K562 (cell line): ENCODE results near the gene CFAP54. TPM values are rescaled to one million over a fixed set of nuclear protein-coding genes. Genes with fewer than 3 reads are reported as not detected.

Source experiments
- ATAC-seq: fragments of 200-7000 bp; cut with Tn5 transposase; 3 replicates; pipeline ENCODE4 v1.9.1; 2020; ENCODE audit warnings: moderate library complexity
- BruUV-seq: library from RNA; stranded (reverse); fragments of 400-500 nt; replicated peaks from 2 replicates; lab custom pipeline; 2021; lab: Mats Ljungman, UMichigan
- CTCF ChIA-PET: fragments of 300-600 bp; formaldehyde crosslinking; extraction: SDS; loops from one replicate; lab custom pipeline; 2021; ENCODE audit warnings: low intra/inter-chr PET ratio; lab: Yijun Ruan, JAX
- POLR2A ChIA-PET: fragments of 300-600, 350-650 bp; sonication (Branson Sonifier 250); formaldehyde crosslinking; extraction: SDS; loops from one replicate; lab custom pipeline; 2021; ENCODE audit warnings: antibody characterized with exemption, inconsistent platforms; lab: Yijun Ruan, JAX
- DNase-seq, 4 experiments: peaks; one replicate each; pipeline versions ENCODE4 v3.0.0 to v3.0.0-alpha.2; 2011 to 2018; ENCODE audit warnings: low spot score in 3 of 4, mixed read lengths in 3 of 4; ENCODE audit errors: extremely low read depth in 1 of 4
- FAIRE-seq: peaks from 2 replicates; lab custom pipeline; 2011; peaks lifted over from hg19 to GRCh38; lab: Jason Lieb, UNC
- H2AFZ ChIP-seq: 2 replicates; pipeline ENCODE4 v1.6.0; 2011; ENCODE audit warnings: low read depth, low read length, control low read depth, inconsistent platforms
- H3K27ac ChIP-seq: fragments of 200-600 bp; 3 replicates; pipeline ENCODE4 v1.8.0; 2011; ENCODE audit warnings: low read depth, mild to moderate bottlenecking, control low read depth, inconsistent platforms, low read length, moderate library complexity, mixed read lengths; ENCODE audit errors: extremely low read depth
- H3K27me3 ChIP-seq, 2 experiments: fragments of 300-600 bp in 1 of 2; 2 replicates in 1 of 2; 3 replicates in 1 of 2; pipeline versions ENCODE4 v1.6.0 to v1.8.0; 2011; ENCODE audit warnings: inconsistent platforms in 2 of 2, low read length in 2 of 2, mild to moderate bottlenecking in 1 of 2, mixed read lengths in 1 of 2, moderate library complexity in 1 of 2; ENCODE audit not compliant: control insufficient read depth in 2 of 2, insufficient read depth in 2 of 2
- H3K36me3 ChIP-seq: fragments of 300-600 bp; 3 replicates; pipeline ENCODE4 v1.8.0; 2011; ENCODE audit warnings: mild to moderate bottlenecking, low read length, inconsistent platforms; ENCODE audit not compliant: control insufficient read depth, insufficient read depth
- H3K4me1 ChIP-seq, 2 experiments: fragments of 200-600 bp in 1 of 2; replicated peaks in 1 of 2; 2 replicates in 1 of 2; 3 replicates in 1 of 2; pipeline versions ENCODE4 v1.5.1 to v1.8.0; 2011; ENCODE audit warnings: inconsistent platforms in 2 of 2, low read length in 2 of 2, mild to moderate bottlenecking in 1 of 2, mixed read lengths in 1 of 2, moderate library complexity in 1 of 2; ENCODE audit not compliant: control insufficient read depth in 2 of 2, insufficient read depth in 2 of 2
- H3K4me2 ChIP-seq: 2 replicates; pipeline ENCODE4 v1.6.1; 2011; ENCODE audit warnings: low read length, control low read depth, inconsistent platforms, mixed read lengths; ENCODE audit not compliant: insufficient read depth
- H3K4me3 ChIP-seq: fragments of 200-600 bp; sonication (generic), shearing (Covaris generic); 2 replicates; pipeline ENCODE4 v1.5.1; 2016; ENCODE audit warnings: control low read depth, inconsistent platforms
- H3K79me2 ChIP-seq: fragments of 200-600 bp; 3 replicates; pipeline ENCODE4 v1.8.0; 2011; ENCODE audit warnings: low read length, inconsistent platforms; ENCODE audit not compliant: control insufficient read depth, insufficient read depth
- H3K9ac ChIP-seq, 2 experiments: 2 replicates each; pipeline versions ENCODE4 v1.6.0 to v1.6.1; 2011; ENCODE audit warnings: low read depth in 2 of 2, low read length in 2 of 2, control low read depth in 1 of 2, inconsistent platforms in 1 of 2, mild to moderate bottlenecking in 1 of 2, mixed read lengths in 1 of 2; ENCODE audit not compliant: insufficient read depth in 1 of 2
- H3K9me1 ChIP-seq: one replicate; pipeline ENCODE4 v1.6.0; 2011; ENCODE audit warnings: inconsistent platforms, mild to moderate bottlenecking, low read length, moderate library complexity; ENCODE audit not compliant: control insufficient read depth, insufficient read depth
- H3K9me3 ChIP-seq: replicated peaks from 2 replicates; pipeline ENCODE4 v1.5.1; 2011; ENCODE audit warnings: low read depth, low read length, inconsistent platforms; ENCODE audit not compliant: control insufficient read depth, insufficient read depth
- H4K20me1 ChIP-seq: replicated peaks from 2 replicates; pipeline ENCODE4 v1.6.1; 2011; ENCODE audit warnings: low read length, inconsistent platforms, mixed read lengths; ENCODE audit not compliant: control insufficient read depth, insufficient read depth
- CC2D1A ChIP-seq: fragments of 450-650 bp; IDR thresholded peaks from 2 replicates; pipeline ENCODE4 v1.6.1; 2017; ENCODE audit warnings: mild to moderate bottlenecking
- GATAD2A ChIP-seq: fragments of 450-650 bp; IDR thresholded peaks from 2 replicates; pipeline ENCODE4 v1.6.1; 2017
- RBM39 ChIP-seq: fragments of 200-400 bp; formaldehyde crosslinking; optimal IDR thresholded peaks from 2 replicates; pipeline ENCODE3; 2018; ENCODE audit warnings: low read depth, low read length
- RHOXF2B ChIP-seq: fragments of 250-450 bp; sonication (Bioruptor Pico); conservative IDR thresholded peaks from 2 replicates; pipeline ENCODE4 v1.5.1; 2021
- SMARCB1 ChIP-seq: IDR thresholded peaks from 2 replicates; pipeline ENCODE4 v1.6.1; 2011; ENCODE audit warnings: improper control_type of control experiment, low read depth; ENCODE audit not compliant: insufficient read length
- ZNF57 ChIP-seq: fragments of 450-650 bp; formaldehyde crosslinking; IDR thresholded peaks from 2 replicates; pipeline ENCODE4 v1.4.0; 2020; ENCODE audit warnings: mild to moderate bottlenecking, moderate library complexity
- ZNF644 ChIP-seq: fragments of 200-800 bp; sonication (Bioruptor generic); IDR thresholded peaks from 2 replicates; pipeline ENCODE4 v1.6.1; 2016; ENCODE audit warnings: low read depth, missing genetic modification characterization, missing compliant biosample characterization
- ZNF717 ChIP-seq: fragments of 250-450 bp; sonication (Bioruptor Pico); IDR thresholded peaks from 2 replicates; pipeline ENCODE4 v1.5.0; 2021
- WGBS: fragments of 100-300 bp; shearing (Covaris generic); methylation state at CpG from one replicate; pipeline ENCODE4 v1.1.6; 2016; ENCODE audit warnings: low coverage, mixed read lengths; ENCODE audit not compliant: insufficient coverage; ENCODE audit errors: missing lambda C conversion rate; 5-methylcytosine and 5-hydroxymethylcytosine counted together
- in situ Hi-C: fragments of 300-500 bp; cut with MboI; formaldehyde crosslinking; loops from 4 replicates; pipeline ENCODE4 v1.15.0; 2018; ENCODE audit warnings: inconsistent platforms, mixed read lengths
- intact Hi-C: fragments of 100-400 bp; cut with micrococcal nuclease; formaldehyde crosslinking; loops from 2 replicates; pipeline ENCODE4 v1.14.2; 2022
- polyA plus RNA-seq, 8 experiments: library from polyadenylated mRNA; depleted of rRNA in 4 of 8; stranded (reverse) in 5 of 8; unstranded in 3 of 8; fragments of >200 nt; fragmentation: Nextera tagmentation in 2 of 8; fragmentation: Illumina TruSeq in 1 of 8; extraction: Ambion mirVana in 2 of 8; extraction: Trizol in 1 of 8; gene quantifications; 2 replicates each; pipeline versions ENCODE4 v1.2.1 to v1.2.3, GENCODE V29; 2011 to 2014; ENCODE audit warnings: inconsistent platforms in 1 of 8, missing spikeins in 1 of 8
- total RNA-seq, 7 experiments: library from RNA; depleted of rRNA in 6 of 7; stranded (reverse); fragments of >200 nt in 6 of 7; fragmentation: Illumina TruSeq in 2 of 7; extraction: Trizol in 2 of 7; gene quantifications; 2 replicates each; pipeline versions ENCODE4 v1.2.1 to v1.2.3, GENCODE V29; 2011 to 2021; ENCODE audit warnings: low replicate concordance in 1 of 7
- TF ChIP-seq, protein P1 (sequence below), 2 experiments: fragments of 450-650 bp; IDR thresholded peaks; 2 replicates each; pipeline ENCODE4 v1.6.1; 2018; ENCODE audit warnings: mild to moderate bottlenecking in 2 of 2, low read depth in 1 of 2; ENCODE audit not compliant: partially characterized antibody in 2 of 2
- TF ChIP-seq, protein P2 (sequence below), 2 experiments: fragments of 450-650 bp; IDR thresholded peaks; 2 replicates each; pipeline ENCODE4 v1.6.1; 2016
- TF ChIP-seq, protein P3 (sequence below): fragments of 450-650 bp; formaldehyde crosslinking; IDR thresholded peaks from 2 replicates; pipeline ENCODE4 v1.4.0; 2020; ENCODE audit warnings: mild to moderate bottlenecking, moderate library complexity
- TF ChIP-seq, protein P4 (sequence below): fragments of 250-450 bp; sonication (Bioruptor Pico); IDR thresholded peaks from 2 replicates; pipeline ENCODE4 v1.8.0; 2022; ENCODE audit warnings: moderate library complexity, mild to moderate bottlenecking, inconsistent platforms
- TF ChIP-seq, protein P5 (sequence below): sonication (generic); formaldehyde crosslinking; IDR thresholded peaks from 2 replicates; pipeline ENCODE4 v1.8.1; 2022; ENCODE audit warnings: missing genetic modification reagents

CFAP54 gene
- total and polyA plus RNA-seq, 9 of the 15 experiments (the other 6 are each of a cell fraction or from before 2014, with no cell fraction given), result 0.03 to 0.23 (median 0.10) TPM; not detected in 3

DNA sequence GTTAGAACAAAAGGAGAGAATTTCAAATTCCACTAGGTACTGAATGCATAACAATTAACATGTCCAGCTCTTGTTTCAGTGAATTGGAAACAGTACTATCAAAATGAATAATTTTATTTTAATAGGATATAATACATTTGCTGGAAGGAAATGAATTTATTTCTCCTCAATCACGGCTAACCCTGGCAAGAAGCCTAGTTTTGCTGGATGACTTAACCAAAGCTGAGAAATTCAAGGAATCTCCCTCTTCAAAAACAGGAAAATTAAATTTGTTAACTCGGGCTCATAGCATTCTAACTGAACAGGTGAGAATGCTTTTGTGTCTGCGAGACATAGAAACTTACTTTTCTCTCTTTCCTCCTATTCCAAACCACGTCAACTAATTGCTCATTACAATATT, 254.2 kb downstream of the CFAP54 start:
- Histone ChIP-seq H3K4me3 (no peak overlapping the region), H2AFZ (no peak overlapping the region), H4K20me1 (no peaks in the 10 kb centered on the region), H3K27ac (no peak overlapping the region), H3K9ac (no peak overlapping the region), H3K79me2 (no peaks in the 10 kb centered on the region), H3K4me2 (no peak overlapping the region), H3K27me3 (no peaks in the 10 kb centered on the region), H3K9me3 (no peaks in the 10 kb centered on the region; the same call in 1 of the 2 replicates), H3K4me1 (no peaks in the 10 kb centered on the region), H3K36me3 (no peaks in the 10 kb centered on the region), H3K9me1 (no peaks in the 10 kb centered on the region)
- ATAC-seq (no peak), FAIRE-seq (no peak), DNase-seq (no peak)
- intact Hi-C loops (no loop called here), in situ Hi-C loops (no loop called here)
- no TSS peak for BruUV-seq
- 2% methylated on average over 4 of the region's 4 CpGs for WGBS
- ChIA-PET POLR2A (no interaction called here), CTCF (no interaction called here)
- TF ChIP-seq, protein P1, sequence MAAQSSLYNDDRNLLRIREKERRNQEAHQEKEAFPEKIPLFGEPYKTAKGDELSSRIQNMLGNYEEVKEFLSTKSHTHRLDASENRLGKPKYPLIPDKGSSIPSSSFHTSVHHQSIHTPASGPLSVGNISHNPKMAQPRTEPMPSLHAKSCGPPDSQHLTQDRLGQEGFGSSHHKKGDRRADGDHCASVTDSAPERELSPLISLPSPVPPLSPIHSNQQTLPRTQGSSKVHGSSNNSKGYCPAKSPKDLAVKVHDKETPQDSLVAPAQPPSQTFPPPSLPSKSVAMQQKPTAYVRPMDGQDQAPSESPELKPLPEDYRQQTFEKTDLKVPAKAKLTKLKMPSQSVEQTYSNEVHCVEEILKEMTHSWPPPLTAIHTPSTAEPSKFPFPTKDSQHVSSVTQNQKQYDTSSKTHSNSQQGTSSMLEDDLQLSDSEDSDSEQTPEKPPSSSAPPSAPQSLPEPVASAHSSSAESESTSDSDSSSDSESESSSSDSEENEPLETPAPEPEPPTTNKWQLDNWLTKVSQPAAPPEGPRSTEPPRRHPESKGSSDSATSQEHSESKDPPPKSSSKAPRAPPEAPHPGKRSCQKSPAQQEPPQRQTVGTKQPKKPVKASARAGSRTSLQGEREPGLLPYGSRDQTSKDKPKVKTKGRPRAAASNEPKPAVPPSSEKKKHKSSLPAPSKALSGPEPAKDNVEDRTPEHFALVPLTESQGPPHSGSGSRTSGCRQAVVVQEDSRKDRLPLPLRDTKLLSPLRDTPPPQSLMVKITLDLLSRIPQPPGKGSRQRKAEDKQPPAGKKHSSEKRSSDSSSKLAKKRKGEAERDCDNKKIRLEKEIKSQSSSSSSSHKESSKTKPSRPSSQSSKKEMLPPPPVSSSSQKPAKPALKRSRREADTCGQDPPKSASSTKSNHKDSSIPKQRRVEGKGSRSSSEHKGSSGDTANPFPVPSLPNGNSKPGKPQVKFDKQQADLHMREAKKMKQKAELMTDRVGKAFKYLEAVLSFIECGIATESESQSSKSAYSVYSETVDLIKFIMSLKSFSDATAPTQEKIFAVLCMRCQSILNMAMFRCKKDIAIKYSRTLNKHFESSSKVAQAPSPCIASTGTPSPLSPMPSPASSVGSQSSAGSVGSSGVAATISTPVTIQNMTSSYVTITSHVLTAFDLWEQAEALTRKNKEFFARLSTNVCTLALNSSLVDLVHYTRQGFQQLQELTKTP (IDR thresholded peaks at IDR 0.05; ENCODE audit: low read depth in 1 of 2, partially characterized antibody in 2 of 2), result no peak
- TF ChIP-seq SMARCB1 (no peak), RHOXF2B (CRISPR knock-in tag) (no peak), RBM39 (no peak), ZNF717 (CRISPR knock-in tag) (no peak), ZNF57 (no peak), GATAD2A (no peak), ZNF644 (no peak), CC2D1A (no peak)
- TF ChIP-seq, protein P2, sequence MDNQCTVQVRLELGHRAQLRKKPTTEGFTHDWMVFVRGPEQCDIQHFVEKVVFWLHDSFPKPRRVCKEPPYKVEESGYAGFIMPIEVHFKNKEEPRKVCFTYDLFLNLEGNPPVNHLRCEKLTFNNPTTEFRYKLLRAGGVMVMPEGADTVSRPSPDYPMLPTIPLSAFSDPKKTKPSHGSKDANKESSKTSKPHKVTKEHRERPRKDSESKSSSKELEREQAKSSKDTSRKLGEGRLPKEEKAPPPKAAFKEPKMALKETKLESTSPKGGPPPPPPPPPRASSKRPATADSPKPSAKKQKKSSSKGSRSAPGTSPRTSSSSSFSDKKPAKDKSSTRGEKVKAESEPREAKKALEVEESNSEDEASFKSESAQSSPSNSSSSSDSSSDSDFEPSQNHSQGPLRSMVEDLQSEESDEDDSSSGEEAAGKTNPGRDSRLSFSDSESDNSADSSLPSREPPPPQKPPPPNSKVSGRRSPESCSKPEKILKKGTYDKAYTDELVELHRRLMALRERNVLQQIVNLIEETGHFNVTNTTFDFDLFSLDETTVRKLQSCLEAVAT (IDR thresholded peaks at IDR 0.05), result no peak
- TF ChIP-seq, protein P3, sequence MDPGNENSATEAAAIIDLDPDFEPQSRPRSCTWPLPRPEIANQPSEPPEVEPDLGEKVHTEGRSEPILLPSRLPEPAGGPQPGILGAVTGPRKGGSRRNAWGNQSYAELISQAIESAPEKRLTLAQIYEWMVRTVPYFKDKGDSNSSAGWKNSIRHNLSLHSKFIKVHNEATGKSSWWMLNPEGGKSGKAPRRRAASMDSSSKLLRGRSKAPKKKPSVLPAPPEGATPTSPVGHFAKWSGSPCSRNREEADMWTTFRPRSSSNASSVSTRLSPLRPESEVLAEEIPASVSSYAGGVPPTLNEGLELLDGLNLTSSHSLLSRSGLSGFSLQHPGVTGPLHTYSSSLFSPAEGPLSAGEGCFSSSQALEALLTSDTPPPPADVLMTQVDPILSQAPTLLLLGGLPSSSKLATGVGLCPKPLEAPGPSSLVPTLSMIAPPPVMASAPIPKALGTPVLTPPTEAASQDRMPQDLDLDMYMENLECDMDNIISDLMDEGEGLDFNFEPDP, result no peak
- TF ChIP-seq, protein P4, sequence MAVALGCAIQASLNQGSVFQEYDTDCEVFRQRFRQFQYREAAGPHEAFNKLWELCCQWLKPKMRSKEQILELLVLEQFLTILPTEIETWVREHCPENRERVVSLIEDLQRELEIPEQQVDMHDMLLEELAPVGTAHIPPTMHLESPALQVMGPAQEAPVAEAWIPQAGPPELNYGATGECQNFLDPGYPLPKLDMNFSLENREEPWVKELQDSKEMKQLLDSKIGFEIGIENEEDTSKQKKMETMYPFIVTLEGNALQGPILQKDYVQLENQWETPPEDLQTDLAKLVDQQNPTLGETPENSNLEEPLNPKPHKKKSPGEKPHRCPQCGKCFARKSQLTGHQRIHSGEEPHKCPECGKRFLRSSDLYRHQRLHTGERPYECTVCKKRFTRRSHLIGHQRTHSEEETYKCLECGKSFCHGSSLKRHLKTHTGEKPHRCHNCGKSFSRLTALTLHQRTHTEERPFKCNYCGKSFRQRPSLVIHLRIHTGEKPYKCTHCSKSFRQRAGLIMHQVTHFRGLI, result no peak
- TF ChIP-seq, protein P5, sequence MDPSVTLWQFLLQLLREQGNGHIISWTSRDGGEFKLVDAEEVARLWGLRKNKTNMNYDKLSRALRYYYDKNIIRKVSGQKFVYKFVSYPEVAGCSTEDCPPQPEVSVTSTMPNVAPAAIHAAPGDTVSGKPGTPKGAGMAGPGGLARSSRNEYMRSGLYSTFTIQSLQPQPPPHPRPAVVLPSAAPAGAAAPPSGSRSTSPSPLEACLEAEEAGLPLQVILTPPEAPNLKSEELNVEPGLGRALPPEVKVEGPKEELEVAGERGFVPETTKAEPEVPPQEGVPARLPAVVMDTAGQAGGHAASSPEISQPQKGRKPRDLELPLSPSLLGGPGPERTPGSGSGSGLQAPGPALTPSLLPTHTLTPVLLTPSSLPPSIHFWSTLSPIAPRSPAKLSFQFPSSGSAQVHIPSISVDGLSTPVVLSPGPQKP (CRISPR knock-in tag), result no peak
